Measurements from ENCODE around the gene RFX7.

The RFX7 gene

GRCh38 chr15:56227306-56227705 is 16.4 kb downstream of the RFX7 start:
- TF ChIP-seq, protein P1, sequence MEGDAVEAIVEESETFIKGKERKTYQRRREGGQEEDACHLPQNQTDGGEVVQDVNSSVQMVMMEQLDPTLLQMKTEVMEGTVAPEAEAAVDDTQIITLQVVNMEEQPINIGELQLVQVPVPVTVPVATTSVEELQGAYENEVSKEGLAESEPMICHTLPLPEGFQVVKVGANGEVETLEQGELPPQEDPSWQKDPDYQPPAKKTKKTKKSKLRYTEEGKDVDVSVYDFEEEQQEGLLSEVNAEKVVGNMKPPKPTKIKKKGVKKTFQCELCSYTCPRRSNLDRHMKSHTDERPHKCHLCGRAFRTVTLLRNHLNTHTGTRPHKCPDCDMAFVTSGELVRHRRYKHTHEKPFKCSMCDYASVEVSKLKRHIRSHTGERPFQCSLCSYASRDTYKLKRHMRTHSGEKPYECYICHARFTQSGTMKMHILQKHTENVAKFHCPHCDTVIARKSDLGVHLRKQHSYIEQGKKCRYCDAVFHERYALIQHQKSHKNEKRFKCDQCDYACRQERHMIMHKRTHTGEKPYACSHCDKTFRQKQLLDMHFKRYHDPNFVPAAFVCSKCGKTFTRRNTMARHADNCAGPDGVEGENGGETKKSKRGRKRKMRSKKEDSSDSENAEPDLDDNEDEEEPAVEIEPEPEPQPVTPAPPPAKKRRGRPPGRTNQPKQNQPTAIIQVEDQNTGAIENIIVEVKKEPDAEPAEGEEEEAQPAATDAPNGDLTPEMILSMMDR (conservative IDR thresholded peaks at IDR 0.05; ENCODE audit: low read depth), result no peak
- CTCF ChIA-PET, result no interaction called here
- DNase-seq (ENCODE audit: low spot score), result no peak
- POLR2A ChIA-PET (ENCODE audit: low non-redundant PET), result no interaction called here
- H3K27ac ChIP-seq, result no peak overlapping the region

DNA sequence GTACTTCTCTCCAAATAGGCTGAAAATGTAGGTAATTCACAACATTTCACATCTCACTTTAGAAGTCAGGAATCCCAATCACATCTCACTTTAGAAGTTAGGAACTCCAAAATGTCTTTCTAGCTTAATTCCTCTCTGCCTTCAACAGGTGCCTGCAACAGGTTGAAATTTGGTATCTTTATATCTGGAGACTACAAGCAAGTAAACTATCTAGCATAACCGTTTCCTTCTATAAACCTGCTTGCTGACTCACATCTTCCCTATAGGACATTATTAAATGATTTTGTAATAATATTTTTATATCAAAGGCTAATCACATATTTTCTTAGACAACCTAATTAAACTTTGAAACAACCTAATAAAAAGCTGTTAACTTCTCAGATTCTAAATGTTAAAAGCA is 18.2 kb downstream of the RFX7 start:
- ChIA-PET CTCF (interaction anchor here (0.7 kb wide), 1 partner anchor 308 kb away, joined by 4 read pairs; no protein-coding TSS in a partner anchor), POLR2A (ENCODE audit: low non-redundant PET) (no interaction called here)
- DNase-seq (ENCODE audit: low spot score), result no peak
- H3K27ac ChIP-seq, result no peak overlapping the region
- TF ChIP-seq, protein P1 (conservative IDR thresholded peaks at IDR 0.05; ENCODE audit: low read depth), result no peak

GRCh38 chr15:56222302-56222701 is 21.4 kb downstream of the RFX7 start:
- no peak for DNase-seq (ENCODE audit: low spot score)
- ChIA-PET CTCF (interaction anchor here (1.1 kb wide), 1 partner anchor 23 kb away, joined by 5 read pairs; no protein-coding TSS in a partner anchor), POLR2A (ENCODE audit: low non-redundant PET) (no interaction called here)
- TF ChIP-seq, protein P1 (conservative IDR thresholded peaks at IDR 0.05; ENCODE audit: low read depth), result no peak
- no peak overlapping the region for H3K27ac ChIP-seq

DNA sequence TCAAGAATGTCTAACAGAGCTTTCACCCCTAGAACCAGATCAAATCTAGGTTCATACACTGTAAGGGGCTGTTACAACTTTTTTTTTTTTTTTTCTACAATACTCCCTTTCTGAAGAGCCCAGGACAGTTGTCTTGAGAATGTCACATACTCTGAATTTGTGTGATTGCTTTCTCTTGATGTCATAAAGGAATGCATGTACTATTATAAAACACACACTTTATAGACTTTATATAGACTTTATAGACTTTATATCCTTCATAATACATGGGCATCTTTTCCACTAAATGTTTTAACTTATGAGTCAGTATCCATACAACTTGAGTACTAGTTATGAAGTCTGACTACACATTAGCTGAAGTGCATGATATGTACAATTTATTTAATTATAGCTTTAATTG is 26.3 kb downstream of the RFX7 start:
- no peak overlapping the region for H3K27ac ChIP-seq
- POLR2A ChIA-PET (ENCODE audit: low non-redundant PET), result no interaction called here
- CTCF ChIA-PET, result no interaction called here

DNA sequence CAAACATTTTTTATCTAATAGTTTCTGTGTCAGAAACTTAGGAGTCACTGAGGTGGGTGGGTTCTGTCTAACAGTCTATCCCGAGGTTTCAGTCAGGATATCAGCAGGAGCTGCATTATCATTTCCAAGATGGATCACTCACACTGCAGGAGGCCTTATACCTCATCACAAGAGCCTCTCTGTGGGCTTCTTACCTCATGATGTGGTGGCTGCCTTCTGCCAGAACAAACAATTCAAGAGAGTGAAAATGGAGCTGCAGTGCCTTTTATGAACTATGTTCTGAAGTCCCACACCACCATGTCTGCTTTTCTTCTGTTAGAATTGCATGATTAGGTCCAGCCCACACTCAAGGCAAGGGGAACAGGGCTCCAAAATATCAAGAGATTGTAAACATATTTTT is 27.9 kb downstream of the RFX7 start:
- no peak for DNase-seq (ENCODE audit: low spot score)
- POLR2A ChIA-PET (ENCODE audit: low non-redundant PET), result no interaction called here
- TF ChIP-seq, protein P1 (conservative IDR thresholded peaks at IDR 0.05; ENCODE audit: low read depth), result no peak
- CTCF ChIA-PET, result interaction anchor here (0.5 kb wide), 1 partner anchor 118 kb away, joined by 3 read pairs; no protein-coding TSS in a partner anchor
- no peak overlapping the region for H3K27ac ChIP-seq

More for the DNA sequence above, 26.3 kb downstream of the RFX7 start:
- DNase-seq (ENCODE audit: low spot score), result no peak
- TF ChIP-seq, protein P1 (conservative IDR thresholded peaks at IDR 0.05; ENCODE audit: low read depth), result no peak

GRCh38 chr15:56211960-56212550 is 31.6 kb downstream of the RFX7 start:
- ChIA-PET POLR2A (ENCODE audit: low non-redundant PET) (no interaction called here), CTCF (no interaction called here)
- TF ChIP-seq, protein P1 (conservative IDR thresholded peaks at IDR 0.05; ENCODE audit: low read depth), result no peak
- no peak overlapping the region for H3K27ac ChIP-seq
- DNase-seq (ENCODE audit: low spot score), result no peak
